Measurements from ENCODE around the gene HAPSTR1. TPM values are rescaled to one million over a fixed set of nuclear protein-coding genes. Genes with fewer than 3 reads are reported as not detected.

Gene HAPSTR1
- total and polyA plus RNA-seq, 2 of the 13 experiments (the other 11 are each of a cell fraction or from before 2014, with no cell fraction given) = 25.2 to 83.2 TPM

- TF ChIP-seq ZNF292 (CRISPR knock-in tag; IDR thresholded peaks at IDR 0.05; ENCODE audit: borderline replicate concordance, low read depth) (peak; percentile 57; the same call in 1 of the 2 replicates), ZNF891 (CRISPR knock-in tag; IDR thresholded peaks at IDR 0.05) (no peak), RARA (CRISPR knock-in tag; IDR thresholded peaks at IDR 0.05) (peak; percentile 60), CEBPG (CRISPR knock-in tag; IDR thresholded peaks at IDR 0.05) (peak; percentile 53), U2AF1 (optimal IDR thresholded peaks at IDR 0.05; ENCODE audit: low read depth, low read length) (no peak), SNAPC2 (CRISPR knock-in tag; IDR thresholded peaks at IDR 0.05) (peak; percentile 88), FOSL1 (CRISPR knock-in tag; IDR thresholded peaks at IDR 0.05; ENCODE audit: borderline replicate concordance) (0 out of 2 replicates have a peak, but pooled peaks have one; percentile 5), ZNF383 (CRISPR knock-in tag; IDR thresholded peaks at IDR 0.05; ENCODE audit: borderline replicate concordance) (no peak; the same call in 1 of the 2 replicates), JUND (CRISPR knock-in tag; IDR thresholded peaks at IDR 0.05) (no peak), ZNF619 (CRISPR knock-in tag; IDR thresholded peaks at IDR 0.05) (peak; percentile 17; the same call in 1 of the 2 replicates), NFRKB (IDR thresholded peaks at IDR 0.05) (no peak), ZEB1 (IDR thresholded peaks at IDR 0.05; ENCODE audit: insufficient replicate concordance, low read depth) (peak; percentile 33)
- TF ChIP-seq, protein P1, sequence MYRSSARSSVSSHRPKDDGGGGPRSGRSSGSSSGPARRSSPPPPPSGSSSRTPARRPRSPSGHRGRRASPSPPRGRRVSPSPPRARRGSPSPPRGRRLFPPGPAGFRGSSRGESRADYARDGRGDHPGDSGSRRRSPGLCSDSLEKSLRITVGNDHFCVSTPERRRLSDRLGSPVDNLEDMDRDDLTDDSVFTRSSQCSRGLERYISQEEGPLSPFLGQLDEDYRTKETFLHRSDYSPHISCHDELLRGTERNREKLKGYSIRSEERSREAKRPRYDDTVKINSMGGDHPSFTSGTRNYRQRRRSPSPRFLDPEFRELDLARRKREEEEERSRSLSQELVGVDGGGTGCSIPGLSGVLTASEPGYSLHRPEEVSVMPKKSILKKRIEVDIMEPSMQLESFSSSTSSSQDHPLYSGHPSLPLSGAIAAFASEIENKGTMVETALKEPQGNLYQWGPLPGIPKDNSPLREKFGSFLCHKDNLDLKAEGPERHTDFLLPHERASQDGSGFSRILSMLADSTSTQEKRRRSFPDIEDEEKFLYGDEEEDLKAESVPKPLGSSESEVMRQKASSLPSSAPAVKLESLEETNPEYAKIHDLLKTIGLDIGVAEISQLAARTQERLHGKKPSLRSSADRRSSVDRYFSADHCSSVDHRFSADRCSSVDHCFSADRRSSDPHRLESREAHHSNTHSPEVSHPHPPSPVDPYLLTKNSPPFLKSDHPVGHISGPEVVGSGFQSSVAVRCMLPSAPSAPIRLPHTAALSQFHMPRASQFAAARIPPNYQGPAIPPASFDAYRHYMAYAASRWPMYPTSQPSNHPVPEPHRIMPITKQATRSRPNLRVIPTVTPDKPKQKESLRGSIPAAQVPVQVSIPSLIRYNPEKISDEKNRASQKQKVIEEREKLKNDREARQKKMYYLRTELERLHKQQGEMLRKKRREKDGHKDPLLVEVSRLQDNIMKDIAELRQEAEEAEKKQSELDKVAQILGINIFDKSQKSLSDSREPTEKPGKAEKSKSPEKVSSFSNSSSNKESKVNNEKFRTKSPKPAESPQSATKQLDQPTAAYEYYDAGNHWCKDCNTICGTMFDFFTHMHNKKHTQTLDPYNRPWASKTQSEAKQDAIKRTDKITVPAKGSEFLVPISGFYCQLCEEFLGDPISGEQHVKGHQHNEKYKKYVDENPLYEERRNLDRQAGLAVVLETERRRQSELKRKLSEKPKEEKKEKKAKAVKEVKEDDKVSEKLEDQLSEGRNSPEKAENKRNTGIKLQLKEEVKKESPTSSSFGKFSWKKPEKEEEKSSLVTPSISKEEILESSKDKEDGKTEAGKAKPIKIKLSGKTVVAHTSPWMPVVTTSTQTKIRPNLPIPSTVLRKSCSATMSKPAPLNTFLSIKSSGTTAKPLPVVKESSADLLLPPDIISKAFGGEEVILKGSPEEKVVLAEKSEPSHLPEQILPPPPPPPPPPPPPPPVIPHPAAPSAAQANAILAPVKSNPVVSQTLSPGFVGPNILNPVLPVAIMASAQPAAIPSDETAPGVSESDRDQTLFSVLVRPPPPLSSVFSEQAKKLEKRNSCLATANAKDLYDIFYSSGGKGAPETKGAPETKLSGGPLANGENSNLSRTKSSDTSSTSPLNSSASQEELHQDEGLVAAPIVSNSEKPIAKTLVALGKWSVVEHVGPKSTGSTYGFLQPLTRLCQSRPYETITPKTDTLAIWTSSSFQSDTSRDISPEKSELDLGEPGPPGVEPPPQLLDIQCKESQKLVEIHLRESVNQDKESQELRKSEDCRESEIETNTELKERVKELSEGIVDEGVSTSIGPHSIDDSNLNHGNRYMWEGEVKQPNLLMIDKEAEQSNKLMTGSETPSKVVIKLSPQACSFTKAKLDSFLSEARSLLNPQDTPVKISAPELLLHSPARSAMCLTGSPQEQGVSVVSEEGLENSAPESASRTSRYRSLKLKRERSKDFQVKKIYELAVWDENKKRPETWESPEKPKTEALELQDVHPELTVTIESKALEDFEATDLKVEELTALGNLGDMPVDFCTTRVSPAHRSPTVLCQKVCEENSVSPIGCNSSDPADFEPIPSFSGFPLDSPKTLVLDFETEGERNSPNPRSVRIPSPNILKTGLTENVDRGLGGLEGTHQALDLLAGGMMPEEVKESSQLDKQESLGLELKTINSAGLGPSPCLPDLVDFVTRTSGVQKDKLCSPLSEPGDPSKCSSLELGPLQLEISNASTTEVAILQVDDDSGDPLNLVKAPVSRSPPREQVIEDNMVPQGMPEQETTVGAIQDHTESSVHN (CRISPR knock-in tag; IDR thresholded peaks at IDR 0.05) = 0 out of 2 replicates have a peak, but pooled peaks have one; percentile 15
- TF ChIP-seq, protein P2, sequence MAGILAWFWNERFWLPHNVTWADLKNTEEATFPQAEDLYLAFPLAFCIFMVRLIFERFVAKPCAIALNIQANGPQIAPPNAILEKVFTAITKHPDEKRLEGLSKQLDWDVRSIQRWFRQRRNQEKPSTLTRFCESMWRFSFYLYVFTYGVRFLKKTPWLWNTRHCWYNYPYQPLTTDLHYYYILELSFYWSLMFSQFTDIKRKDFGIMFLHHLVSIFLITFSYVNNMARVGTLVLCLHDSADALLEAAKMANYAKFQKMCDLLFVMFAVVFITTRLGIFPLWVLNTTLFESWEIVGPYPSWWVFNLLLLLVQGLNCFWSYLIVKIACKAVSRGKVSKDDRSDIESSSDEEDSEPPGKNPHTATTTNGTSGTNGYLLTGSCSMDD (CRISPR knock-in tag; IDR thresholded peaks at IDR 0.05) = peak; percentile 90; the same call in 1 of the 2 replicates
- TF ChIP-seq, protein P3, sequence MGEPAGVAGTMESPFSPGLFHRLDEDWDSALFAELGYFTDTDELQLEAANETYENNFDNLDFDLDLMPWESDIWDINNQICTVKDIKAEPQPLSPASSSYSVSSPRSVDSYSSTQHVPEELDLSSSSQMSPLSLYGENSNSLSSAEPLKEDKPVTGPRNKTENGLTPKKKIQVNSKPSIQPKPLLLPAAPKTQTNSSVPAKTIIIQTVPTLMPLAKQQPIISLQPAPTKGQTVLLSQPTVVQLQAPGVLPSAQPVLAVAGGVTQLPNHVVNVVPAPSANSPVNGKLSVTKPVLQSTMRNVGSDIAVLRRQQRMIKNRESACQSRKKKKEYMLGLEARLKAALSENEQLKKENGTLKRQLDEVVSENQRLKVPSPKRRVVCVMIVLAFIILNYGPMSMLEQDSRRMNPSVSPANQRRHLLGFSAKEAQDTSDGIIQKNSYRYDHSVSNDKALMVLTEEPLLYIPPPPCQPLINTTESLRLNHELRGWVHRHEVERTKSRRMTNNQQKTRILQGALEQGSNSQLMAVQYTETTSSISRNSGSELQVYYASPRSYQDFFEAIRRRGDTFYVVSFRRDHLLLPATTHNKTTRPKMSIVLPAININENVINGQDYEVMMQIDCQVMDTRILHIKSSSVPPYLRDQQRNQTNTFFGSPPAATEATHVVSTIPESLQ (CRISPR knock-in tag; conservative IDR thresholded peaks at IDR 0.05) = 0 out of 2 replicates have a peak, but pooled peaks have one; percentile 75
- TF ChIP-seq, protein P4, sequence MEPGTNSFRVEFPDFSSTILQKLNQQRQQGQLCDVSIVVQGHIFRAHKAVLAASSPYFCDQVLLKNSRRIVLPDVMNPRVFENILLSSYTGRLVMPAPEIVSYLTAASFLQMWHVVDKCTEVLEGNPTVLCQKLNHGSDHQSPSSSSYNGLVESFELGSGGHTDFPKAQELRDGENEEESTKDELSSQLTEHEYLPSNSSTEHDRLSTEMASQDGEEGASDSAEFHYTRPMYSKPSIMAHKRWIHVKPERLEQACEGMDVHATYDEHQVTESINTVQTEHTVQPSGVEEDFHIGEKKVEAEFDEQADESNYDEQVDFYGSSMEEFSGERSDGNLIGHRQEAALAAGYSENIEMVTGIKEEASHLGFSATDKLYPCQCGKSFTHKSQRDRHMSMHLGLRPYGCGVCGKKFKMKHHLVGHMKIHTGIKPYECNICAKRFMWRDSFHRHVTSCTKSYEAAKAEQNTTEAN (CRISPR knock-in tag; conservative IDR thresholded peaks at IDR 0.05) = peak; percentile 68; the same call in 1 of the 2 replicates
Measured at GRCh38 chr16:9090960-9091866, at the start of gene HAPSTR1 (continued).
